Measurements from ENCODE around the gene ZNF70. TPM values are rescaled to one million over a fixed set of nuclear protein-coding genes. Genes with fewer than 3 reads are reported as not detected.

ZNF70 gene
- total and polyA plus RNA-seq, 2 of the 13 experiments (the other 11 are each of a cell fraction or from before 2014, with no cell fraction given): 0.62 to 3.6 TPM

- intact Hi-C loops (cut with micrococcal nuclease; ENCODE audit: unreplicated experiment): no loop called here
- no peak for ATAC-seq
- H3K27me3 ChIP-seq (ENCODE audit: control insufficient read depth in 1 of 2, insufficient read depth in 2 of 2, low read length in 2 of 2): no peaks in the 10 kb centered on the region
Measured at GRCh38 chr22:23790819-23791737, 40.2 kb upstream of the ZNF70 start.

More at GRCh38 chr22:23790819-23791737, 40.2 kb upstream of the ZNF70 start:
- Histone ChIP-seq H3K9me3 (ENCODE audit: low read length) (no peaks in the 10 kb centered on the region), H2AFZ (ENCODE audit: low read length) (no peak overlapping the region), H3K79me2 (ENCODE audit: insufficient read depth, low read length) (peaks cover 54% of the 10 kb centered on the region), H3K4me2 (ENCODE audit: low read depth, low read length) (no peak overlapping the region), H3K4me3 (replicated peaks in 1 of 3; ENCODE audit: insufficient read depth in 1 of 3, low read depth in 2 of 3, low read length in 3 of 3) (no peak overlapping the region), H3K27ac (ENCODE audit: extremely low read length, insufficient read depth, low read length) (no peak overlapping the region), H3K36me3 (replicated peaks in 1 of 2; ENCODE audit: control insufficient read depth in 1 of 2, insufficient read depth in 2 of 2, low read length in 2 of 2) (peaks cover 14 to 42% of the 10 kb centered on the region in 2 experiments), H4K20me1 (ENCODE audit: insufficient read depth, low read length) (peaks cover 23% of the 10 kb centered on the region), H3K9ac (ENCODE audit: insufficient read depth, low read depth, low read length) (no peak overlapping the region), H3K4me1 (ENCODE audit: insufficient read depth, low read length) (peaks cover 32% of the 10 kb centered on the region)
- in situ Hi-C loops (cut with HindIII; ENCODE audit: extremely low pct_ligation_motif_present, low pct_unique_long_range_greater_than_20kb): no loop called here
- ChIA-PET POLR2A (interaction anchor here (7.1 kb wide), 1 partner anchor 16 kb away, joined by 201 read pairs; the partner anchor contains the start of gene MMP11), CTCF (ENCODE audit: low intra/inter-chr PET ratio, low total read pairs) (no interaction called here)
- DNase-seq (ENCODE audit: low spot score): no peak
- BruUV-seq (replicated peaks): no TSS peak
- TF ChIP-seq HOMEZ (CRISPR knock-in tag; IDR thresholded peaks at IDR 0.05; ENCODE audit: low read depth) (no peak), MEF2D (CRISPR knock-in tag; IDR thresholded peaks at IDR 0.05) (no peak), YEATS2 (CRISPR knock-in tag; IDR thresholded peaks at IDR 0.05; ENCODE audit: borderline replicate concordance) (no peak), POLR2AphosphoS2 (IDR thresholded peaks at IDR 0.05; ENCODE audit: low read depth, low read length) (no peak), THAP7 (CRISPR knock-in tag; IDR thresholded peaks at IDR 0.05) (no peak), ZSCAN29 (CRISPR knock-in tag; conservative IDR thresholded peaks at IDR 0.05) (no peak), FOXJ3 (CRISPR knock-in tag; IDR thresholded peaks at IDR 0.05; ENCODE audit: borderline replicate concordance) (no peak), ZFP90 (CRISPR knock-in tag; IDR thresholded peaks at IDR 0.05; ENCODE audit: borderline replicate concordance) (no peak), TMF1 (CRISPR knock-in tag; IDR thresholded peaks at IDR 0.05; ENCODE audit: low read depth) (no peak)
- no peak for FAIRE-seq
- 81% methylated on average over 7 of the region's 11 CpGs for WGBS (ENCODE audit: low lambda C conversion rate)
